GM23338 (cell line): ENCODE results near the gene PLCD4. TPM values are rescaled to one million over a fixed set of nuclear protein-coding genes. Genes with fewer than 3 reads are reported as not detected.

Experiments used
- ATAC-seq: fragments of 200-7000 bp; cut with Tn5 transposase; 3 replicates; pipeline ENCODE4 v1.9.1; 2020
- DNase-seq: peaks from one replicate; pipeline ENCODE4 v3.0.0-alpha.2; 2015; ENCODE audit warnings: low spot score
- H2AFZ ChIP-seq: fragments of 200-600 bp; sonication (generic); 2 replicates; pipeline ENCODE4 v1.8.0; 2016; ENCODE audit warnings: antibody characterized with exemption, mild to moderate bottlenecking, moderate library complexity
- H3F3A ChIP-seq: fragments of 200-600 bp; sonication (generic); replicated peaks from 2 replicates; pipeline ENCODE4 v1.8.0; 2017; ENCODE audit warnings: antibody characterized with exemption, mixed run types, low read depth
- H3K27ac ChIP-seq: fragments of 200-600 bp; sonication (generic); 2 replicates; pipeline ENCODE4 v1.6.1; 2016; ENCODE audit warnings: low read depth
- H3K27me3 ChIP-seq: fragments of 200-600 bp; sonication (generic); 2 replicates; pipeline ENCODE4 v1.8.0; 2016; ENCODE audit warnings: mild to moderate bottlenecking, mixed run types, moderate library complexity; ENCODE audit not compliant: insufficient read depth
- H3K36me3 ChIP-seq: fragments of 200-600 bp; sonication (generic); 2 replicates; pipeline ENCODE4 v1.8.0; 2016; ENCODE audit warnings: mild to moderate bottlenecking; ENCODE audit not compliant: insufficient read depth
- H3K4me1 ChIP-seq: fragments of 200-600 bp; sonication (generic); 2 replicates; pipeline ENCODE4 v1.8.0; 2016; ENCODE audit warnings: mild to moderate bottlenecking, moderate library complexity; ENCODE audit not compliant: insufficient read depth
- H3K4me2 ChIP-seq: fragments of 200-600 bp; sonication (generic); 2 replicates; pipeline ENCODE4 v1.7.1; 2017; ENCODE audit warnings: mixed run types
- H3K4me3 ChIP-seq: fragments of 200-600 bp; sonication (generic); 2 replicates; pipeline ENCODE4 v1.6.1; 2016; ENCODE audit warnings: mixed run types
- H3K79me2 ChIP-seq: fragments of 200-600 bp; sonication (generic); replicated peaks from 2 replicates; pipeline ENCODE4 v1.8.0; 2017; ENCODE audit warnings: mild to moderate bottlenecking; ENCODE audit not compliant: insufficient read depth
- H3K9me2 ChIP-seq: fragments of 200-600 bp; sonication (generic); 2 replicates; pipeline ENCODE4 v1.8.0; 2017; ENCODE audit not compliant: insufficient read depth
- H4K20me1 ChIP-seq: fragments of 200-600 bp; sonication (generic); replicated peaks from 2 replicates; pipeline ENCODE4 v1.8.0; 2017; ENCODE audit warnings: mild to moderate bottlenecking; ENCODE audit not compliant: insufficient read depth
- H3K27ac Mint-ChIP-seq: 2 replicates; pipeline ENCODE4 v1.8.0; 2020; ENCODE audit warnings: inconsistent platforms, mild to moderate bottlenecking, moderate library complexity, mixed read lengths
- H3K27me3 Mint-ChIP-seq: 3 replicates; pipeline ENCODE4 v1.8.0; 2022; ENCODE audit warnings: low read depth, mild to moderate bottlenecking, moderate library complexity, mixed read lengths, inconsistent platforms; ENCODE audit not compliant: insufficient read depth, poor library complexity
- H3K36me3 Mint-ChIP-seq: 3 replicates; pipeline ENCODE4 v1.8.0; 2021; ENCODE audit warnings: low read depth, mild to moderate bottlenecking, inconsistent platforms, moderate library complexity, mixed read lengths
- H3K4me1 Mint-ChIP-seq: 3 replicates; pipeline ENCODE4 v1.8.0; 2020; ENCODE audit warnings: mild to moderate bottlenecking, inconsistent platforms, mixed read lengths
- H3K4me3 Mint-ChIP-seq: 3 replicates; pipeline ENCODE4 v1.8.0; 2021; ENCODE audit warnings: moderate library complexity, mild to moderate bottlenecking, inconsistent platforms, mixed read lengths
- H3K9me3 Mint-ChIP-seq: 3 replicates; pipeline ENCODE4 v1.8.0; 2020; ENCODE audit warnings: moderate library complexity, mild to moderate bottlenecking, inconsistent platforms, mixed read lengths
- CREB1 ChIP-seq: fragments of 250-450 bp; sonication (Bioruptor Pico); IDR thresholded peaks from 2 replicates; pipeline ENCODE4 v1.5.0; 2020; ENCODE audit warnings: low read depth, mild to moderate bottlenecking, moderate library complexity
- CTCF ChIP-seq, 2 experiments: fragments of 200-600 bp in 1 of 2; sonication (generic) in 1 of 2; conservative IDR thresholded peaks; 2 replicates each; pipeline versions ENCODE4 v1.5.1 to v1.6.1; 2016 to 2017; ENCODE audit warnings: antibody characterized with exemption in 2 of 2, low read depth in 2 of 2, mild to moderate bottlenecking in 2 of 2, moderate library complexity in 1 of 2
- ETS1 ChIP-seq: IDR thresholded peaks from 2 replicates; pipeline ENCODE4 v1.6.1; 2016; ENCODE audit warnings: antibody characterized with exemption
- EZH2 ChIP-seq: fragments of 200-600 bp; sonication (generic); IDR thresholded peaks from one replicate; pipeline ENCODE4 v1.8.0; 2017; ENCODE audit warnings: antibody characterized with exemption, mild to moderate bottlenecking, low read depth; ENCODE audit not compliant: unreplicated experiment
- EZH2phosphoT487 ChIP-seq: fragments of 200-600 bp; sonication (generic); IDR thresholded peaks from one replicate; pipeline ENCODE4 v1.8.1; 2018; ENCODE audit warnings: antibody characterized with exemption; ENCODE audit not compliant: unreplicated experiment
- JUNB ChIP-seq: IDR thresholded peaks from one replicate; pipeline ENCODE4 v1.6.1; 2016; ENCODE audit warnings: antibody characterized with exemption; ENCODE audit not compliant: unreplicated experiment
- NANOG ChIP-seq: IDR thresholded peaks from 2 replicates; pipeline ENCODE4 v1.6.1; 2016; ENCODE audit warnings: antibody characterized with exemption, borderline replicate concordance
- POLR2AphosphoS5 ChIP-seq: IDR thresholded peaks from 2 replicates; pipeline ENCODE4 v1.6.1; 2016; ENCODE audit warnings: antibody characterized with exemption, low read depth
- REST ChIP-seq: IDR thresholded peaks from one replicate; pipeline ENCODE4 v1.6.1; 2018; ENCODE audit warnings: antibody characterized with exemption; ENCODE audit not compliant: unreplicated experiment
- STAT1 ChIP-seq: IDR thresholded peaks from one replicate; pipeline ENCODE4 v1.6.1; 2016; ENCODE audit warnings: antibody characterized with exemption; ENCODE audit not compliant: unreplicated experiment
- ZNF114 ChIP-seq: fragments of 250-450 bp; sonication (Bioruptor Pico); IDR thresholded peaks from 2 replicates; pipeline ENCODE4 v1.5.0; 2020; ENCODE audit warnings: mild to moderate bottlenecking, moderate library complexity
- ZNF331 ChIP-seq: fragments of 250-450 bp; sonication (Bioruptor Pico); IDR thresholded peaks from 2 replicates; pipeline ENCODE4 v1.5.0; 2020; ENCODE audit warnings: low read depth, mild to moderate bottlenecking, moderate library complexity
- ZNF462 ChIP-seq: fragments of 250-450 bp; sonication (Bioruptor Pico); IDR thresholded peaks from 2 replicates; pipeline ENCODE4 v1.5.0; 2020; ENCODE audit warnings: mild to moderate bottlenecking, moderate library complexity
- long read RNA-seq: library from polyadenylated mRNA; unstranded; transcript quantifications from one replicate; pipeline ENCODE4 v2.0.0, GENCODE V29; 2020; ENCODE audit not compliant: unreplicated experiment
- polyA plus RNA-seq: library from polyadenylated mRNA; unstranded; fragments of >200 nt; fragmentation: Nextera tagmentation; extraction: Ambion mirVana; gene quantifications from 2 replicates; pipeline ENCODE4 v1.2.1, GENCODE V29; 2016
- total RNA-seq: library from RNA; depleted of rRNA; stranded (reverse); fragments of >200 nt; shearing (Covaris generic); gene quantifications from 2 replicates; pipeline ENCODE4 v1.2.3, GENCODE V29; 2014; rRNA removed

PLCD4 gene
- 0.80 TPM in 1 of 2 replicates, not detected in the other for total RNA-seq
- 1.3 and 1.7 TPM in 2 replicates for polyA plus RNA-seq
- long read RNA-seq = 0 reads

DNA sequence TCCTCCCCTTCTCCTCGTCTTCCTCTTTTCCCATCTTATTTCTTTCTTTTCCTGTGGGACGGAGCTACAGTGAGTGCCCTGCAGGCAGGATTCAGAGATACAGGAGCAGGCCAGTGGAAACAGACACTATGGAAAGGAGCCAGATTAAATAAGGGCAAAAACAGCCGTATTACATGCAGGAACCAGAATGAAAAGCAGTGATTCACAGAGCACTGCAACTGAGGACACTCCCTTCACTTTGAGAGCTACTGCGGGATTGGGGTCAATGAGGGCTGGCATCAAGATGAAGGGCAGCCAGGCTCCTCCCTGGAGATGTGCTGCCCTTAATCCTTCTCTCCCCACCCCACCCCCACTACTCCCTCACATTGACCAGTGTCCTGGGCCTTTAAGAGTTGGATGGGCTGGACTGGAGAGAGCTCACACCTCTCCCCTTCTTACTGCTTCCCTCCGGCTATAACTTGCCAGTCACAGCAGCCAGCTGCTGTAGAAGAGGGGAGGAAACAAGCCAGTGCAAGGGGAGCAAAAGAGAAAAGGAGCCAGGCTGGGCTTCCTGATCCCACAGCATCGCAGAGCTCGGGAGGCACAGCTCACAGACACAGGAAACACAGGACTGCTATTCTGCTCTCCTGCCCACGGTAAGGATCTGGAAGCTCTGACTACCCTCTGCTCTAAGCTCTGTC, at the start of gene PLCD4:
PLCD4 (plus strand) TSS at position 464 of the 680 bp plus-strand sequence. CDS start 7,841 bp downstream, outside the sequence.
- H3K36me3 Mint-ChIP-seq = no peaks in the 10 kb centered on the region
- Histone ChIP-seq H4K20me1 (no peaks in the 10 kb centered on the region), H3K36me3 (no peaks in the 10 kb centered on the region), H3K9me2 (0 out of 2 replicates have a peak, but pooled peaks cover 3% of the 10 kb centered on the region), H3K4me3 (no peak within 1 kb of the TSS), H3K79me2 (no peaks in the 10 kb centered on the region), H3K4me1 (0 out of 2 replicates have a peak, but pooled peaks cover 5% of the 10 kb centered on the region), H3K4me2 (0 out of 2 replicates have a peak within 1 kb of the TSS, but pooled peaks have one; percentile 20), H3K27me3 (no peaks in the 10 kb centered on the region), H2AFZ (peak within 1 kb of the TSS; percentile 98), H3K27ac (no peak within 1 kb of the TSS), H3F3A (0 out of 2 replicates have a peak, but pooled peaks cover 2% of the 10 kb centered on the region)
- no peak within 1 kb of the TSS; the same call in 2 of the 3 replicates for H3K4me3 Mint-ChIP-seq
- peaks cover 15% of the 10 kb centered on the region for H3K27me3 Mint-ChIP-seq
- no peaks in the 10 kb centered on the region for H3K9me3 Mint-ChIP-seq
- ATAC-seq (peak; percentile 91), DNase-seq (peak; percentile 38)
- peaks cover 6% of the 10 kb centered on the region for H3K4me1 Mint-ChIP-seq
- H3K27ac Mint-ChIP-seq = no peak within 1 kb of the TSS
- TF ChIP-seq JUNB (no peak), ETS1 (no peak), REST (no peak), CREB1 (CRISPR knock-in tag) (no peak), EZH2phosphoT487 (no peak), EZH2 (no peak), ZNF462 (CRISPR knock-in tag) (no peak), ZNF114 (no peak), STAT1 (no peak), NANOG (no peak), CTCF (conservative IDR thresholded peaks at IDR 0.05; ENCODE audit: low read depth in 2 of 2) (no peak), ZNF331 (CRISPR knock-in tag) (no peak), POLR2AphosphoS5 (no peak)
